ENCODE data around the gene TEKT3.

- no peak for TF ChIP-seq CTCF (IDR thresholded peaks at IDR 0.05)
- TF ChIP-seq POLR2AphosphoS5 (IDR thresholded peaks at IDR 0.05) = no peak
These were observed 41.5 kb upstream of the TEKT3 start for GRCh38 chr17:15382914-15383313.
